Upper lobe of left lung (tissue), 4 donors: Measurements from ENCODE around the gene TLK1.

ENCODE experiments used
- CTCF ChIP-seq, 6 experiments: fragments of 450-650 bp in 4 of 6; fragments of 200-600 bp in 2 of 6; sonication (generic) in 2 of 6; IDR thresholded peaks; one replicate each; pipeline ENCODE4 v1.5.1; 2016 to 2019; ENCODE audit warnings: antibody characterized with exemption in 6 of 6
- POLR2A ChIP-seq, 4 donors: fragments of 450-650 bp; IDR thresholded peaks; one replicate each; pipeline ENCODE4 v1.5.1; 2016 to 2017; ENCODE audit warnings: antibody characterized with exemption in 4 of 4, mild to moderate bottlenecking in 2 of 4

DNA sequence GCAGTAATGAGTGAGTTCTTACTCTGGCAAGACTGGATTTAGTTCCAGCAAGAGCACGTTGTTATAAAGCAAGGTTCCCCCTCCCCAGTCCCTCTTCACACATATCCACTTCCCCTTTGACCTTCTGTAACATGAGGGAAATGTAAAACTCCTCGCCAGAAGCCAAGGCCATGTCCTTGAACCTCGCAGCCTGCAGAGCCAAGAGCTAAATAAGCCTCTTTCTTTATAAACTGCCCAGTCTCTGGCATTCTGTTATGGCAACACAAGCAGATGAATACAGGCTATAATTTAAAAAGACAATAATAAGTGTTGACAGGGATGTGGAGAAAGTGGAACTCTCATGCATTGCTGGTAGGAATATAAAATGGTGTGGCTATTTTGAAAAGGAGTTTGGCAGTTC is 60.3 kb downstream of the TLK1 start:
- TF ChIP-seq CTCF (IDR thresholded peaks at IDR 0.05) (no peak), POLR2A (IDR thresholded peaks at IDR 0.05) (no peak)
